Small intestine (tissue), 7 donors: ENCODE results near the gene WDR7. TPM values are rescaled to one million over a fixed set of nuclear protein-coding genes. Genes with fewer than 3 reads are reported as not detected.

Source experiments
- DNase-seq, 2 donors: peaks; one replicate each; pipeline versions ENCODE4 v3.0.0 to v3.0.0-alpha.2; 2013
- FAIRE-seq: peaks from 2 replicates; lab custom pipeline; 2012; peaks lifted over from hg19 to GRCh38; lab: Jason Lieb, UNC
- H3K27ac ChIP-seq, 3 donors: one replicate each; pipeline ENCODE4 v1.5.1; 2013; ENCODE audit warnings: low read length in 2 of 3, mild to moderate bottlenecking in 2 of 3, control low read depth in 1 of 3, inconsistent platforms in 1 of 3, low read depth in 1 of 3, moderate library complexity in 1 of 3
- H3K27me3 ChIP-seq, 3 donors: one replicate each; pipeline ENCODE4 v1.6.1; 2013; ENCODE audit warnings: low read length in 3 of 3, inconsistent platforms in 1 of 3; ENCODE audit not compliant: control insufficient read depth in 3 of 3, insufficient read depth in 3 of 3
- H3K36me3 ChIP-seq, 3 donors: one replicate each; pipeline ENCODE4 v1.6.1; 2013; ENCODE audit warnings: low read length in 3 of 3, inconsistent platforms in 1 of 3, low read depth in 1 of 3, mild to moderate bottlenecking in 1 of 3, moderate library complexity in 1 of 3; ENCODE audit not compliant: control insufficient read depth in 3 of 3, insufficient read depth in 2 of 3
- H3K4me1 ChIP-seq, 3 donors: one replicate each; pipeline ENCODE4 v1.6.1; 2013; ENCODE audit warnings: low read length in 2 of 3, inconsistent platforms in 1 of 3, low read depth in 1 of 3, mild to moderate bottlenecking in 1 of 3, moderate library complexity in 1 of 3; ENCODE audit not compliant: control insufficient read depth in 3 of 3, insufficient read depth in 2 of 3
- H3K4me3 ChIP-seq, 3 donors: one replicate each; pipeline ENCODE4 v1.5.1; 2013; ENCODE audit warnings: low read length in 3 of 3, control low read depth in 1 of 3, inconsistent platforms in 1 of 3, low read depth in 1 of 3, mild to moderate bottlenecking in 1 of 3, moderate library complexity in 1 of 3
- H3K9me3 ChIP-seq, 2 donors: one replicate each; pipeline ENCODE4 v1.6.1; 2013; ENCODE audit warnings: low read depth in 1 of 2, low read length in 1 of 2; ENCODE audit not compliant: control insufficient read depth in 2 of 2, insufficient read depth in 1 of 2
- WGBS, 3 donors: extraction: QIAGEN DNeasy Blood & Tissue Kit; methylation state at CpG; one replicate each; pipeline ENCODE4 v1.1.7; 2013; 5-methylcytosine and 5-hydroxymethylcytosine counted together
- polyA plus RNA-seq, 4 donors: library from polyadenylated mRNA; stranded (reverse) in 3 of 4; unstranded in 1 of 4; fragments of 200-250 nt in 3 of 4; fragments of 120-200 nt in 1 of 4; gene quantifications; one replicate each; pipeline versions ENCODE4 v1.2.1 to v1.2.3, GENCODE V29; 2013
- donor health status: healthy with polysubstance abuse.
- donor health status: control.
- donor health status: control.
- donor health status: Bipolar disorder and iron deficiency.
- donor health status: healthy.

Gene WDR7
- polyA plus RNA-seq, 4 donors: 3.1 to 7.8 (median 4.9) TPM

DNA sequence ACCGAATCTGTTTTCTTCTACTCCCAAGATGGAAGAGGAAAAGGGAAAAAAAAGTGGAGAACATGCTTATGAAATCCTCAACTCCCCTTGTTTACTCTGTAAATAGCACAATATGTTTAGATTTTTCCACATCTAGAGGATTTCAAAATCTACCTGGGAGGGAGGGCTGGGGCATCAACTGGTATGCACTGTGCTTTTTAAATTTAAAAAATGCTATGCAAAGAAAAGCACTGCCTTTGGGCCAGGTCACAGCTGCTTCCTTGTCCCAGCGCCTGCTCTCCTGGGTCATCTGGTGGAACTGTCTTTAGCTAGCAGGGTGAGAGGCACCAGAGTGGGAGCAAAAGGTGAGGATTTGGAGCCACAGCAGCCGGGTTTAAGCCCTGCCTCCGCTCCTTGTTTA lies 407.6 kb downstream of the WDR7 start:
- H3K36me3 ChIP-seq: no peaks in the 10 kb centered on the region
- DNase-seq (no peak), FAIRE-seq (no peak)
- no peak overlapping the region for H3K27ac ChIP-seq
- 77 to 80% (median 78%) methylated on average over 4 of the region's 4 CpGs for WGBS, 3 donors
- H3K4me1 ChIP-seq: peaks cover 0 to 7% (median 0%) of the 10 kb centered on the region in 3 donors
- no peaks in the 10 kb centered on the region for H3K9me3 ChIP-seq
- no peak overlapping the region for H3K4me3 ChIP-seq
- H3K27me3 ChIP-seq: peaks cover 0 to 3% (median 0%) of the 10 kb centered on the region in 3 donors

DNA sequence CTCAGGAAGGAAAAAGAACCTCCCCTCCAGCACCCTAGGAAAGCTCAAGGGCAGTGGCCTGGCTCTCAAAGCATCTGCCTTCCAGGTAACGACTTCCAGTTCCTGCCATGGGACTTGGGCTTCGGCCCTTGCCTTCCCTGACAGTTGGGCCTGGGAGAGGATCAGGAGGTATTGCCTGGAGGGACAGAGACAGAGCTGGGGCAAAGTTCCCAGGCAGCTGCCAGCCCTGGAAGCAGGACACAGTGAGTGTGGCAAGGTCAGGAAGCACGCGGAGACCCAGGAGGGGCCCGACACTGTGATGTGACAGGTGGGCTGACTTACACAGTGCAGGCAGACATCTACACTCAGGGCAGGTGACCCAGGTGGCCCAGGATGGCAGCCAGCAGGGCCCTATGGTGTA lies 408.2 kb downstream of the WDR7 start:
- H3K27me3 ChIP-seq: peaks cover 0 to 3% (median 0%) of the 10 kb centered on the region in 3 donors
- H3K4me1 ChIP-seq: peaks cover 0 to 7% (median 0%) of the 10 kb centered on the region in 3 donors
- DNase-seq: peak in 1 of 2 donors; percentile 9
- H3K9me3 ChIP-seq: no peaks in the 10 kb centered on the region
- no peaks in the 10 kb centered on the region for H3K36me3 ChIP-seq
- H3K27ac ChIP-seq: no peak overlapping the region
- no peak overlapping the region for H3K4me3 ChIP-seq
- FAIRE-seq: no peak
- WGBS, 3 donors: 82 to 91% (median 84%) methylated on average over 5 of the region's 5 CpGs

DNA sequence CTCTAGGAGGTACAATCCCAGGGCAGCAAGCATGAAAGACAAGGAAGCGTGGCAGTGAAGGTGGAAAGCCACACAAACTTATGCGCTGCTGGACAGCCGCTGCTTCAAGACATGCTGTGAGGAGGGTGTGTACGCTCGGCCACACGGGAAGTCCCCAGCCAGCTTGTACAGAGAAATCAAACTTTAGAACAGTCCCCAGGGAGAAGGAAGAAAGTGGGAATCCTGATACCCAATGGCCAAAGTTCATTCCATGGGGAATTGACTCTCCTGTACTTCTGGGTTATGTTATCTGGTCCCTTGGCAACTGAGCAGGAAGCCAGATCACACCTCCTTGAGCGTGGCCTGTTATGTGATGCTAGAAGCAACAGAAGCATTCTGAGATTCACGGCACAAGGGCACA lies 409.7 kb downstream of the WDR7 start:
- 25 to 59% (median 40%) methylated on average over 8 of the region's 8 CpGs for WGBS, 3 donors
- FAIRE-seq (no peak), DNase-seq (peak; percentile 77 to 85)
- Histone ChIP-seq H3K4me1 (peaks cover 0 to 7% (median 0%) of the 10 kb centered on the region in 3 donors), H3K27ac (no peak overlapping the region), H3K27me3 (peaks cover 0 to 3% (median 0%) of the 10 kb centered on the region in 3 donors), H3K36me3 (no peaks in the 10 kb centered on the region), H3K4me3 (no peak overlapping the region), H3K9me3 (no peaks in the 10 kb centered on the region)

DNA sequence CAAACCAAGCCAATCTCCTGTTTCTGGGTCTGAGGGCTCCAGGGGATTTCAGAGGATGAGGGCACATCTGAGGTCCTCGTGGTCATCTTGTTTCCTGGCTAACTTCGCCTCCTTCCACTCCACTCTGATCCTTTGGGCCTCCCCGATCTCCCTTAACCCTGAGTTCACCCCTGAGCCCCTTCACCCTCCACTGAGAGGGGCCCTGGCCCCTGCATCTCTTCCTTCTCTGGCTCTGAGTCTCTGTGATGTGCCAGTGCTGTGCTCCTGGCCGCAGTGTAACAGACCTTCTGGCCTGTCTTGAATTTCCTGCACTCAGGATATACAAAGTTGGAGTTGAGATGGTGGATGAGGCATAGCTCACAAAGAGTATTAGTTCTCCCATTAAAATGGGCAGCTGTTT lies 411.0 kb downstream of the WDR7 start:
- WGBS, 3 donors: 76 to 84% (median 76%) methylated on average over 4 of the region's 4 CpGs
- Histone ChIP-seq H3K4me3 (no peak overlapping the region), H3K27ac (no peak overlapping the region), H3K27me3 (peaks cover 0 to 5% (median 0%) of the 10 kb centered on the region in 3 donors), H3K9me3 (no peaks in the 10 kb centered on the region), H3K36me3 (no peaks in the 10 kb centered on the region), H3K4me1 (peaks cover 0 to 7% (median 0%) of the 10 kb centered on the region in 3 donors)
- DNase-seq (no peak), FAIRE-seq (no peak)

DNA sequence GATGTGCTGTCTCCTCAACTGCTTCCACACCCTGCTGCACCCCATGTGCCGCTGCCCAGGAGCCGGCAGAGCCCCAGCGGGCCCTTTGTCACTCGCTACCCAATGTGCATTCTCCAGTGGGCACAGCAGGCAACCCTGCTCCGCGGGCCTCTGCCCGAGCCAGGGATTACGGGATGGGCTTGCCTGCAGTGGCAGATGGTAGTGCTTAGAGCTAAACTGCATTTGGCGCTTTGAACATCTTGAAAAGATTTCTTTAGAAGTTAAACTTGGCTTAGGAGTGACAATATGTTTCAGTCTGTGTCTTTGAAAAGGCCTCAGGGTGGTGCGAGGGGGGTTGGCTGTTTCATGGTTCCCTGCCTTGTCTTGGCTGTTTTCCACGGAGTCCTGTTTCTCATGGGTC lies 411.7 kb downstream of the WDR7 start:
- peaks cover 0 to 5% (median 0%) of the 10 kb centered on the region in 3 donors for H3K27me3 ChIP-seq
- 86 to 93% (median 88%) methylated on average over 11 of the region's 11 CpGs for WGBS, 3 donors
- H3K4me3 ChIP-seq: no peak overlapping the region
- no peaks in the 10 kb centered on the region for H3K36me3 ChIP-seq
- no peaks in the 10 kb centered on the region for H3K9me3 ChIP-seq
- DNase-seq: no peak
- FAIRE-seq: no peak
- H3K4me1 ChIP-seq: peaks cover 0 to 7% (median 0%) of the 10 kb centered on the region in 3 donors
- no peak overlapping the region for H3K27ac ChIP-seq

DNA sequence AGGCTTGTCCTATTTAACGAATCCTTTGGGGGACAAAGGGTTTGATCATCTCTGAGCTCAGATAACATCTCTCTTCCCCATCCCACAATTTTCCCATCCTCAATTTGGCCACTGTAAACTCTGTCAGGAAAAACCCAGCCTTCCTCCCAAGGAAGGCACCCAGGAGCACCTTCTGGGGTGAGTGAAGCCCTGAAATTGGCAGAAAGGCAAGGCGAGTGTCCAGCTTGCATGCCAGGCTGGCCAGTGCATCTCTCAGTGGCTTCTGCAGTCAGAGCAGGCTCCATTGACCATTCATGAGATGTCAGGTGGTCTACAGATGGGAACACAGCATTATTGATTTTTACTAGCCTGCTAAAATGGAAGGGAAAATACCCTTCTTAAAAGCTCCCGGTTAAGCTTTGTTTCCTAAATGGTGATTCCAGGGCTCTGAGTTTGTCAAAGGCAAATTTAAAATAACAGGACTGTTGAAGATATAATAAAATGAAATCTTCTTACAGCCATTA lies 412.5 kb downstream of the WDR7 start:
- peaks cover 0 to 5% (median 0%) of the 10 kb centered on the region in 3 donors for H3K27me3 ChIP-seq
- DNase-seq: no peak
- H3K9me3 ChIP-seq: no peaks in the 10 kb centered on the region
- H3K4me3 ChIP-seq: no peak overlapping the region
- H3K36me3 ChIP-seq: no peaks in the 10 kb centered on the region
- FAIRE-seq: no peak
- 86 to 89% (median 87%) methylated on average over 3 of the region's 3 CpGs for WGBS, 3 donors
- H3K27ac ChIP-seq: no peak overlapping the region
- peaks cover 0 to 7% (median 0%) of the 10 kb centered on the region in 3 donors for H3K4me1 ChIP-seq

DNA sequence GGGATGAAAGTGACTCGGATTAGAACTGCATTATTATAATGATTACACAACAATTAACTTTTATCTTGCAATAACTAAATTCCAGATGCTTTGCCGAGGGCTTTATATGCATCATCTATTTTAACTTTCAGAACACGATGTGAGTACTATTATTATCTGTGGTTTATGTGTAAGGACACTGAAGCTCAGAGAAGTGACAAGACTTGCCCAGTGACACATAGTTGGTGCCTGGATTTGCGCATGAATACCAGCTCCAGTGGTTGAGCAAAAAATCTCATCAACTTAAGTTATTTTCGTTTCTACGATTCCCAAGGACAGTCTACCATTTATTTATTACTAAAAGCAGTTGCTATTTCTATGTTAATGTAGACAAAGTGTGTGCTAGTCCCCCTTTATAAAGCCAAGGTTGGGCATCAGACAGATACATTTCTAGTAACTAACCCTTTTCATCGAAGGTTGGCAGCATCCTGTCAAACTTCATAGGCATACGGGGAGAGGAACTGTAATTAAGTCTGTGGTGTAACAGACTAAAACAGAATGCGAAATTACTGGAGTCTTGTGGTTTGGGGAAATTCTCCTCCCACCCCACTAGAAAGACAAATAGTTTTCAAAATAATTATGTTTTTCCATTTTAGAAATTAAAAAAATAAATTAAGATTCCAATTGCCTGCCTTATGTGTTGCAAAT lies 422.5 kb downstream of the WDR7 start:
- no peaks in the 10 kb centered on the region for H3K36me3 ChIP-seq
- H3K27me3 ChIP-seq: no peaks in the 10 kb centered on the region
- no peak overlapping the region for H3K4me3 ChIP-seq
- DNase-seq: no peak
- WGBS, 3 donors: 73 to 80% (median 73%) methylated on average over 9 of the region's 9 CpGs
- no peaks in the 10 kb centered on the region for H3K9me3 ChIP-seq
- no peak overlapping the region for H3K27ac ChIP-seq
- H3K4me1 ChIP-seq: no peaks in the 10 kb centered on the region
- FAIRE-seq: no peak

DNA sequence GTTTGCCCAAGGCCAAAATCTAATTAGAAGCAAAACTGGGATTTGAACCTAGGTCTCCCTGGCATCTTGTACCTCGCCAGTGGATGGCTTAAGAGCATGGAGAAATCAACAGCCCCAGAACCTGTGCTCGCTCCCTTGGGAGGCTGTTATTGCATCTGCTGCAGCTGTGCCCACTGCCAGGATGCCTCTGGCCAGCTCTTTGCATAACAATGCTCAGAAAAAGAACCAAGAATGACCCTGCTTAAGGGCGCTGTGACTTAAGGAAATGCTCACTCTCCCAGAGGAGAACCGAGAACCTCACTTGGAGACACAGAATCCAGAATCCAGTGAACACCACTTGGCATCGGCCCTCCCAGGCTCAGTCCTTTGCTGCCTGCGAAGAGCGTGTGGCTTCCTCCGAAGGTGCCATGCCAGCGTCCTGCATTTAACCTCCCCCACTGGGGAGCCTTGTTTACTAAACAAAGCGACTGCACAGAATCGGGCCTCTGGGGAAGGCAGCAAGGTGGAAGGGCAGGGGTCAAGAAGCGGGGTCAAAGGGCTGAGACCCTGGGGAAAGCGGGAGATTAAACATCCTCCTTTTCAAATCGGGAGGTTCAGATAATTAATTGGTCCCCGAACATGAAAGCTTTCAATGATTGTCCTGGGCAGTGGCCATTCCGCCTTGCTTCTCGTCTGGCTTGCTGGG lies 424.7 kb downstream of the WDR7 start:
- FAIRE-seq: no peak
- Histone ChIP-seq H3K9me3 (peaks cover 0 to 6% of the 10 kb centered on the region in 2 donors), H3K36me3 (no peaks in the 10 kb centered on the region), H3K4me3 (no peak overlapping the region), H3K27ac (no peak overlapping the region), H3K27me3 (no peaks in the 10 kb centered on the region), H3K4me1 (no peaks in the 10 kb centered on the region)
- WGBS, 3 donors: 62 to 80% (median 77%) methylated on average over 17 of the region's 17 CpGs
- no peak for DNase-seq
